ENCODE results near the gene SKOR1. TPM values are rescaled to one million over a fixed set of nuclear protein-coding genes. Genes with fewer than 3 reads are reported as not detected.

Gene SKOR1
- total and polyA plus RNA-seq, 2 of the 8 experiments (the other 6 are each of a cell fraction or from before 2014, with no cell fraction given): 0.03 to 0.11 TPM

DNA sequence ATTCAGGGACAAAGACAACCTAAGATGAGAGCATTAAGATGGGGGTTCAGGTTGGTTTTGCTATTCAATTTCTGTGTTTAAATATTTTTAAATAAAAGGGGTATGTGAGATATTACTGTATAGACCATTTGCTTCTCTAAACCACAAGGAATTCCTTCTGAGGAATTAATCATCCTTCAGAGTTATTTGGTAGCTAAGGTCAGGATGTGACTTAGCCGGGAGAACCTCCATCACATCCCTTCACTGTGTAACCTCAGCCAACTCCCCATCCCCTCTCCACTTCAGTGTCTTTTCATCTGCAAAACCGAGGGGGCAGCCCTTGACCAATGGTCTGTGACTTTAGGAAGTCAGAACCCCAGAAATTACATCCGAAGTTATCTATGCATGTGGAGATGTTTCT is 48.7 kb upstream of the SKOR1 start:
- Histone ChIP-seq H3K23me2 (ENCODE audit: low read depth, low read length) (no peaks in the 10 kb centered on the region; the same call in 1 of the 2 replicates), H2BK12ac (ENCODE audit: low read depth, low read length) (no peak overlapping the region), H3K18ac (ENCODE audit: extremely low read depth, low read length) (no peak overlapping the region), H3K4ac (replicated peaks; ENCODE audit: insufficient read length, low read depth, low read length) (no peak overlapping the region), H2AFZ (ENCODE audit: low read length) (no peak overlapping the region), H3K9ac (replicated peaks in 1 of 4; ENCODE audit: extremely low read depth in 1 of 4, low read depth in 3 of 4, low read length in 3 of 4) (no peak overlapping the region), H3K56ac (replicated peaks; ENCODE audit: insufficient read length, low read depth, low read length) (no peak overlapping the region), H3K4me3 (ENCODE audit: extremely low read depth in 1 of 4, insufficient read depth in 2 of 4, low read depth in 3 of 4, low read length in 4 of 4) (no peak overlapping the region), H4K5ac (ENCODE audit: insufficient read length, low read depth, low read length) (no peak overlapping the region), H3K9me3 (ENCODE audit: insufficient read depth in 2 of 2, low read depth in 1 of 2, low read length in 1 of 2) (no peaks in the 10 kb centered on the region), H3K4me2 (ENCODE audit: insufficient read depth in 1 of 2, low read depth in 2 of 2, low read length in 2 of 2) (no peak overlapping the region), H3K79me2 (ENCODE audit: control insufficient read depth in 1 of 2, insufficient read depth in 2 of 2, low read length in 2 of 2) (no peaks in the 10 kb centered on the region), H2BK120ac (replicated peaks; ENCODE audit: low read depth, low read length) (no peak overlapping the region), H4K20me1 (replicated peaks in 1 of 2; ENCODE audit: control insufficient read depth in 1 of 2, insufficient read depth in 2 of 2, low read length in 2 of 2) (no peaks in the 10 kb centered on the region), H3K23ac (ENCODE audit: insufficient read length) (no peak overlapping the region), H2BK15ac (ENCODE audit: low read length) (no peak overlapping the region), H2BK5ac (ENCODE audit: low read depth, low read length) (0 out of 2 replicates have a peak overlapping the region, but pooled peaks have one; percentile 12), H4K8ac (ENCODE audit: extremely low read depth, insufficient read depth, low read length) (no peak overlapping the region), H4K91ac (replicated peaks; ENCODE audit: insufficient read length, low read length) (no peak overlapping the region), H3K14ac (ENCODE audit: insufficient read length) (no peak overlapping the region), H2AK5ac (ENCODE audit: low read depth, low read length) (no peak overlapping the region), H3K27ac (ENCODE audit: low read depth, low read length) (no peak overlapping the region), H3K4me1 (replicated peaks in 1 of 4; ENCODE audit: control insufficient read depth in 3 of 4, insufficient read depth in 4 of 4, low read length in 3 of 4) (peaks cover 0 to 7% (median 3%) of the 10 kb centered on the region in 4 experiments; a peak in 2 of 7 replicates), H3K36me3 (ENCODE audit: control insufficient read depth in 2 of 4, insufficient read depth in 4 of 4, low read length in 3 of 4) (no peaks in the 10 kb centered on the region), H3K27me3 (replicated peaks in 1 of 4; ENCODE audit: control insufficient read depth in 3 of 4, extremely low read depth in 1 of 4, insufficient read depth in 3 of 4, low read length in 3 of 4) (no peaks in the 10 kb centered on the region), H3K79me1 (ENCODE audit: low read depth, low read length) (no peaks in the 10 kb centered on the region), H2BK20ac (ENCODE audit: low read length) (no peak overlapping the region)
- ChIA-PET POLR2A (ENCODE audit: partially characterized antibody) (interaction anchor here (0.6 kb wide), 1 partner anchor 296 kb away, joined by 3 read pairs; no protein-coding TSS in a partner anchor), CTCF (ENCODE audit: partially characterized antibody) (interaction anchor here (0.6 kb wide), 2 partner anchors 107 to 253 kb away, joined by 3 read pairs; no protein-coding TSS in a partner anchor)
- WGBS, 2 experiments (ENCODE audit: extremely low coverage in 1 of 2, insufficient coverage in 1 of 2, insufficient read length in 1 of 2, insufficient replicate concordance in 2 of 2, low coverage in 1 of 2, low lambda C conversion rate in 2 of 2, missing lambda C conversion rate in 1 of 2): 69% methylated on average over 3 of the region's 3 CpGs; no CpG with 5 or more reads in 1 of the 2 experiments
- FAIRE-seq (no peak), DNase-seq (ENCODE audit: low read depth in 1 of 2, low spot score in 2 of 2) (no peak)
- no peak for TF ChIP-seq RAD21 (IDR thresholded peaks at IDR 0.05 in 1 of 2, conservative IDR thresholded peaks at IDR 0.05 in 1 of 2; ENCODE audit: low read depth in 2 of 2, low read length in 2 of 2)
- no peak for TF ChIP-seq GTF2F1 (IDR thresholded peaks at IDR 0.05; ENCODE audit: borderline replicate concordance, low read depth, low read length)
- TF ChIP-seq SIRT6 (IDR thresholded peaks at IDR 0.05; ENCODE audit: low read length): no peak
- no peak for TF ChIP-seq EP300 (IDR thresholded peaks at IDR 0.05; ENCODE audit: borderline replicate concordance in 1 of 2, low read depth in 2 of 2, low read length in 2 of 2)
